ENCODE measurements around the gene SPRN.

The SPRN gene

GRCh38 chr10:133403784-133404183 is 20.6 kb downstream of the SPRN start:
- no peak for DNase-seq (ENCODE audit: low read depth, low spot score)
- no peak overlapping the region for H3K9ac ChIP-seq (ENCODE audit: insufficient read length, low read depth)
- no peak overlapping the region for H3K4me3 ChIP-seq (ENCODE audit: insufficient read length, low read depth)
- H3K27me3 ChIP-seq (ENCODE audit: insufficient read depth, insufficient read length) = no peaks in the 10 kb centered on the region
- H3K9me3 ChIP-seq (ENCODE audit: insufficient read depth, low read length) = no peaks in the 10 kb centered on the region; the same call in 1 of the 2 replicates
- peaks cover 72% of the 10 kb centered on the region for H3K36me3 ChIP-seq (ENCODE audit: insufficient read depth, insufficient read length, low read length)
- TF ChIP-seq SUZ12 (IDR thresholded peaks at IDR 0.05; ENCODE audit: extremely low read depth, insufficient read depth, insufficient read length) = no peak
- no peak for TF ChIP-seq YY1 (IDR thresholded peaks at IDR 0.05; ENCODE audit: insufficient read depth, insufficient read length)
- no peak for TF ChIP-seq ZNF274 (IDR thresholded peaks at IDR 0.05; ENCODE audit: low read depth, low read length)
- H3K4me1 ChIP-seq (ENCODE audit: insufficient read depth, insufficient read length) = no peaks in the 10 kb centered on the region

GRCh38 chr10:133403359-133403758 is 21.1 kb downstream of the SPRN start:
- peaks cover 76% of the 10 kb centered on the region for H3K36me3 ChIP-seq (ENCODE audit: insufficient read depth, insufficient read length, low read length)
- H3K27me3 ChIP-seq (ENCODE audit: insufficient read depth, insufficient read length) = no peaks in the 10 kb centered on the region
- no peaks in the 10 kb centered on the region; the same call in 1 of the 2 replicates for H3K9me3 ChIP-seq (ENCODE audit: insufficient read depth, low read length)
- H3K9ac ChIP-seq (ENCODE audit: insufficient read length, low read depth) = no peak overlapping the region
- no peak overlapping the region for H3K4me3 ChIP-seq (ENCODE audit: insufficient read length, low read depth)
- DNase-seq (ENCODE audit: low read depth, low spot score) = no peak
- H3K4me1 ChIP-seq (ENCODE audit: insufficient read depth, insufficient read length) = no peaks in the 10 kb centered on the region
- TF ChIP-seq SUZ12 (IDR thresholded peaks at IDR 0.05; ENCODE audit: extremely low read depth, insufficient read depth, insufficient read length) = no peak
- no peak for TF ChIP-seq YY1 (IDR thresholded peaks at IDR 0.05; ENCODE audit: insufficient read depth, insufficient read length)
- TF ChIP-seq ZNF274 (IDR thresholded peaks at IDR 0.05; ENCODE audit: low read depth, low read length) = no peak

GRCh38 chr10:133401981-133402725 is 22.3 kb downstream of the SPRN start:
- peaks cover 78% of the 10 kb centered on the region for H3K36me3 ChIP-seq (ENCODE audit: insufficient read depth, insufficient read length, low read length)
- no peak for DNase-seq (ENCODE audit: low read depth, low spot score)

GRCh38 chr10:133401500-133401899 is 22.9 kb downstream of the SPRN start:
- no peaks in the 10 kb centered on the region for H3K27me3 ChIP-seq (ENCODE audit: insufficient read depth, insufficient read length)
- H3K4me1 ChIP-seq (ENCODE audit: insufficient read depth, insufficient read length) = no peaks in the 10 kb centered on the region
- no peak overlapping the region for H3K4me3 ChIP-seq (ENCODE audit: insufficient read length, low read depth)
- H3K9me3 ChIP-seq (ENCODE audit: insufficient read depth, low read length) = no peaks in the 10 kb centered on the region
- H3K9ac ChIP-seq (ENCODE audit: insufficient read length, low read depth) = no peak overlapping the region
- no peak for DNase-seq (ENCODE audit: low read depth, low spot score)
- peaks cover 84% of the 10 kb centered on the region for H3K36me3 ChIP-seq (ENCODE audit: insufficient read depth, insufficient read length, low read length)
- TF ChIP-seq ZNF274 (IDR thresholded peaks at IDR 0.05; ENCODE audit: low read depth, low read length) (no peak), YY1 (IDR thresholded peaks at IDR 0.05; ENCODE audit: insufficient read depth, insufficient read length) (no peak), SUZ12 (IDR thresholded peaks at IDR 0.05; ENCODE audit: extremely low read depth, insufficient read depth, insufficient read length) (no peak)

More at GRCh38 chr10:133401981-133402725, 22.3 kb downstream of the SPRN start:
- Histone ChIP-seq H3K27me3 (ENCODE audit: insufficient read depth, insufficient read length) (no peaks in the 10 kb centered on the region), H3K4me1 (ENCODE audit: insufficient read depth, insufficient read length) (no peaks in the 10 kb centered on the region), H3K9ac (ENCODE audit: insufficient read length, low read depth) (no peak overlapping the region), H3K9me3 (ENCODE audit: insufficient read depth, low read length) (no peaks in the 10 kb centered on the region), H3K4me3 (ENCODE audit: insufficient read length, low read depth) (no peak overlapping the region)
- TF ChIP-seq YY1 (IDR thresholded peaks at IDR 0.05; ENCODE audit: insufficient read depth, insufficient read length) (no peak), SUZ12 (IDR thresholded peaks at IDR 0.05; ENCODE audit: extremely low read depth, insufficient read depth, insufficient read length) (no peak)

GRCh38 chr10:133400624-133401424 is 23.6 kb downstream of the SPRN start:
- H3K4me3 ChIP-seq (ENCODE audit: insufficient read length, low read depth) = no peak overlapping the region
- H3K9ac ChIP-seq (ENCODE audit: insufficient read length, low read depth) = no peak overlapping the region
- TF ChIP-seq ZNF274 (IDR thresholded peaks at IDR 0.05; ENCODE audit: low read depth, low read length) (no peak), YY1 (IDR thresholded peaks at IDR 0.05; ENCODE audit: insufficient read depth, insufficient read length) (no peak), SUZ12 (IDR thresholded peaks at IDR 0.05; ENCODE audit: extremely low read depth, insufficient read depth, insufficient read length) (no peak)
- no peaks in the 10 kb centered on the region for H3K4me1 ChIP-seq (ENCODE audit: insufficient read depth, insufficient read length)
- H3K27me3 ChIP-seq (ENCODE audit: insufficient read depth, insufficient read length) = no peaks in the 10 kb centered on the region
- H3K36me3 ChIP-seq (ENCODE audit: insufficient read depth, insufficient read length, low read length) = peaks cover 88% of the 10 kb centered on the region
- no peak for DNase-seq (ENCODE audit: low read depth, low spot score)
- H3K9me3 ChIP-seq (ENCODE audit: insufficient read depth, low read length) = no peaks in the 10 kb centered on the region

GRCh38 chr10:133399123-133399601 is 25.3 kb downstream of the SPRN start:
- H3K9me3 ChIP-seq (ENCODE audit: insufficient read depth, low read length) = no peaks in the 10 kb centered on the region
- H3K27me3 ChIP-seq (ENCODE audit: insufficient read depth, insufficient read length) = no peaks in the 10 kb centered on the region
- H3K4me3 ChIP-seq (ENCODE audit: insufficient read length, low read depth) = no peak overlapping the region
- H3K36me3 ChIP-seq (ENCODE audit: insufficient read depth, insufficient read length, low read length) = peaks cover 77% of the 10 kb centered on the region
- no peak for DNase-seq (ENCODE audit: low read depth, low spot score)
- H3K4me1 ChIP-seq (ENCODE audit: insufficient read depth, insufficient read length) = no peaks in the 10 kb centered on the region
- H3K9ac ChIP-seq (ENCODE audit: insufficient read length, low read depth) = no peak overlapping the region
- TF ChIP-seq YY1 (IDR thresholded peaks at IDR 0.05; ENCODE audit: insufficient read depth, insufficient read length) (no peak), ZNF274 (IDR thresholded peaks at IDR 0.05; ENCODE audit: low read depth, low read length) (no peak), SUZ12 (IDR thresholded peaks at IDR 0.05; ENCODE audit: extremely low read depth, insufficient read depth, insufficient read length) (no peak)

GRCh38 chr10:133397938-133398337 is 26.5 kb downstream of the SPRN start:
- Histone ChIP-seq H3K27me3 (ENCODE audit: insufficient read depth, insufficient read length) (no peaks in the 10 kb centered on the region), H3K9me3 (ENCODE audit: insufficient read depth, low read length) (no peaks in the 10 kb centered on the region), H3K4me3 (ENCODE audit: insufficient read length, low read depth) (no peak overlapping the region), H3K9ac (ENCODE audit: insufficient read length, low read depth) (no peak overlapping the region), H3K4me1 (ENCODE audit: insufficient read depth, insufficient read length) (no peaks in the 10 kb centered on the region), H3K36me3 (ENCODE audit: insufficient read depth, insufficient read length, low read length) (peaks cover 68% of the 10 kb centered on the region)
- DNase-seq (ENCODE audit: low read depth, low spot score) = no peak
- TF ChIP-seq YY1 (IDR thresholded peaks at IDR 0.05; ENCODE audit: insufficient read depth, insufficient read length) (no peak), ZNF274 (IDR thresholded peaks at IDR 0.05; ENCODE audit: low read depth, low read length) (no peak), SUZ12 (IDR thresholded peaks at IDR 0.05; ENCODE audit: extremely low read depth, insufficient read depth, insufficient read length) (no peak)

All from NT2/D1 (cell line).